H1 (cell line): ENCODE data around the gene KCNQ1. TPM values are rescaled to one million over a fixed set of nuclear protein-coding genes. Genes with fewer than 3 reads are reported as not detected.

Experiments used
- CTCF ChIA-PET: fragments of 300-600 bp; sonication (Branson Sonifier 250); formaldehyde crosslinking; loops from one replicate; lab custom pipeline; 2021; ENCODE audit not compliant: partially characterized antibody; lab: Charles Lee
- POLR2A ChIA-PET: fragments of 300-600 bp; sonication (Branson Sonifier 250); formaldehyde crosslinking; loops from one replicate; lab custom pipeline; 2021; ENCODE audit warnings: inconsistent platforms; ENCODE audit not compliant: partially characterized antibody; lab: Charles Lee
- DNase-seq, 2 experiments: peaks; one replicate each; pipeline versions ENCODE4 v3.0.0 to v3.0.0-alpha.2; 2010 to 2022; ENCODE audit warnings: low spot score in 2 of 2, low read depth in 1 of 2, mixed read lengths in 1 of 2
- FAIRE-seq: peaks from 2 replicates; lab custom pipeline; 2011; peaks lifted over from hg19 to GRCh38; lab: Jason Lieb, UNC
- H2AFZ ChIP-seq: 2 replicates; pipeline ENCODE4 v1.8.1; 2012; ENCODE audit warnings: low read length, inconsistent platforms
- H2AK5ac ChIP-seq: 2 replicates; pipeline ENCODE4 v1.6.1; 2013; ENCODE audit warnings: low read depth, low read length
- H2BK120ac ChIP-seq: replicated peaks from 2 replicates; pipeline ENCODE3; 2013; ENCODE audit warnings: low read depth, low read length, inconsistent platforms
- H2BK12ac ChIP-seq: 2 replicates; pipeline ENCODE4 v1.6.1; 2013; ENCODE audit warnings: low read depth, low read length
- H2BK15ac ChIP-seq: 2 replicates; pipeline ENCODE4 v1.6.1; 2013; ENCODE audit warnings: low read length
- H2BK20ac ChIP-seq: 2 replicates; pipeline ENCODE4 v1.6.1; 2013; ENCODE audit warnings: low read length
- H2BK5ac ChIP-seq: 2 replicates; pipeline ENCODE4 v1.6.1; 2013; ENCODE audit warnings: low read depth, low read length
- H3K14ac ChIP-seq: 2 replicates; pipeline ENCODE4 v1.6.1; 2013; ENCODE audit warnings: inconsistent platforms; ENCODE audit not compliant: insufficient read length
- H3K18ac ChIP-seq: 2 replicates; pipeline ENCODE4 v1.6.1; 2013; ENCODE audit warnings: low read length; ENCODE audit errors: extremely low read depth
- H3K23ac ChIP-seq: 2 replicates; pipeline ENCODE4 v1.6.1; 2013; ENCODE audit warnings: inconsistent platforms; ENCODE audit not compliant: insufficient read length
- H3K23me2 ChIP-seq: 2 replicates; pipeline ENCODE4 v1.6.1; 2013; ENCODE audit warnings: low read depth, low read length
- H3K27ac ChIP-seq: 2 replicates; pipeline ENCODE4 v1.6.1; 2011; ENCODE audit warnings: low read depth, low read length, inconsistent platforms
- H3K27me3 ChIP-seq, 4 experiments: replicated peaks in 1 of 4; 1 replicate in 1 of 4; 2 replicates in 3 of 4; pipeline versions ENCODE4 v1.6.1 to v1.8.1; 2011 to 2013; ENCODE audit warnings: low read length in 3 of 4, mild to moderate bottlenecking in 3 of 4, inconsistent platforms in 2 of 4, mixed read lengths in 2 of 4, moderate library complexity in 1 of 4; ENCODE audit not compliant: control insufficient read depth in 3 of 4, insufficient read depth in 3 of 4; ENCODE audit errors: extremely low read depth in 1 of 4
- H3K36me3 ChIP-seq, 4 experiments: 2 replicates each; pipeline versions ENCODE4 v1.6.1 to v1.8.1; 2011 to 2013; ENCODE audit warnings: mild to moderate bottlenecking in 4 of 4, low read length in 3 of 4, moderate library complexity in 2 of 4, control low read depth in 1 of 4, inconsistent platforms in 1 of 4; ENCODE audit not compliant: insufficient read depth in 4 of 4, control insufficient read depth in 2 of 4
- H3K4ac ChIP-seq: replicated peaks from 2 replicates; pipeline ENCODE3; 2013; ENCODE audit warnings: low read length, low read depth, mixed read lengths, inconsistent platforms; ENCODE audit not compliant: insufficient read length
- H3K4me1 ChIP-seq, 4 experiments: replicated peaks in 1 of 4; 1 replicate in 1 of 4; 2 replicates in 3 of 4; pipeline versions ENCODE4 v1.6.1 to v1.8.1; 2011 to 2013; ENCODE audit warnings: low read length in 3 of 4, inconsistent platforms in 2 of 4, mixed read lengths in 1 of 4; ENCODE audit not compliant: insufficient read depth in 4 of 4, control insufficient read depth in 3 of 4
- H3K4me2 ChIP-seq, 2 experiments: 2 replicates each; pipeline versions ENCODE4 v1.6.1 to v1.8.1; 2011 to 2013; ENCODE audit warnings: low read depth in 2 of 2, low read length in 2 of 2, control low read depth in 1 of 2, inconsistent platforms in 1 of 2, mild to moderate bottlenecking in 1 of 2; ENCODE audit not compliant: insufficient read depth in 1 of 2
- H3K4me3 ChIP-seq, 4 experiments: fragments of 200-600, 300-600 bp in 1 of 4; sonication (generic), shearing (Covaris generic), sonication (Bioruptor Twin) in 1 of 4; 2 replicates each; pipeline versions ENCODE4 v1.5.1 to v1.8.1; 2011 to 2016; ENCODE audit warnings: low read length in 4 of 4, low read depth in 3 of 4, control low read depth in 2 of 4, inconsistent platforms in 2 of 4, mild to moderate bottlenecking in 2 of 4, mixed read lengths in 1 of 4, moderate library complexity in 1 of 4; ENCODE audit not compliant: insufficient read depth in 2 of 4; ENCODE audit errors: extremely low read depth in 1 of 4
- H3K56ac ChIP-seq: replicated peaks from 2 replicates; pipeline ENCODE3; 2013; ENCODE audit warnings: low read depth, mild to moderate bottlenecking, mixed read lengths, low read length, inconsistent platforms; ENCODE audit not compliant: insufficient read length
- H3K79me1 ChIP-seq: 2 replicates; pipeline ENCODE4 v1.6.1; 2013; ENCODE audit warnings: low read depth, low read length, control low read depth
- H3K79me2 ChIP-seq, 2 experiments: 2 replicates each; pipeline versions ENCODE4 v1.6.1 to v1.8.1; 2012 to 2013; ENCODE audit warnings: low read length in 2 of 2, mild to moderate bottlenecking in 2 of 2, inconsistent platforms in 1 of 2; ENCODE audit not compliant: insufficient read depth in 2 of 2, control insufficient read depth in 1 of 2
- H3K9ac ChIP-seq, 4 experiments: replicated peaks in 1 of 4; 1 replicate in 1 of 4; 2 replicates in 3 of 4; pipeline versions ENCODE4 v1.6.1 to v1.8.1; 2011 to 2013; ENCODE audit warnings: low read depth in 3 of 4, low read length in 3 of 4, control low read depth in 2 of 4, mild to moderate bottlenecking in 2 of 4, moderate library complexity in 2 of 4, inconsistent platforms in 1 of 4; ENCODE audit errors: extremely low read depth in 1 of 4
- H3K9me3 ChIP-seq, 2 experiments: 2 replicates each; pipeline versions ENCODE4 v1.6.1 to v1.8.1; 2012 to 2013; ENCODE audit warnings: mild to moderate bottlenecking in 2 of 2, moderate library complexity in 2 of 2, control low read depth in 1 of 2, inconsistent platforms in 1 of 2, low read depth in 1 of 2, low read length in 1 of 2, mixed read lengths in 1 of 2; ENCODE audit not compliant: insufficient read depth in 2 of 2
- H4K20me1 ChIP-seq, 2 experiments: replicated peaks in 1 of 2; 2 replicates each; pipeline versions ENCODE3 to v1.8.1; 2011 to 2013; ENCODE audit warnings: inconsistent platforms in 2 of 2, low read length in 2 of 2, mild to moderate bottlenecking in 1 of 2; ENCODE audit not compliant: insufficient read depth in 2 of 2, control insufficient read depth in 1 of 2
- H4K5ac ChIP-seq: 2 replicates; pipeline ENCODE4 v1.6.1; 2013; ENCODE audit warnings: low read length, low read depth, mixed read lengths, inconsistent platforms; ENCODE audit not compliant: insufficient read length
- H4K8ac ChIP-seq: 2 replicates; pipeline ENCODE4 v1.8.0; 2013; ENCODE audit warnings: mild to moderate bottlenecking, moderate library complexity, low read length, inconsistent platforms; ENCODE audit not compliant: insufficient read depth; ENCODE audit errors: extremely low read depth
- H4K91ac ChIP-seq: replicated peaks from 2 replicates; pipeline ENCODE3; 2013; ENCODE audit warnings: low read length, mixed read lengths, inconsistent platforms; ENCODE audit not compliant: insufficient read length
- JUN ChIP-seq: IDR thresholded peaks from 2 replicates; pipeline ENCODE4 v1.6.1; 2011; ENCODE audit warnings: low read depth, mild to moderate bottlenecking, improper control_type of control experiment, low read length
- KDM1A ChIP-seq: fragments of 200-600, 300-600 bp; sonication (generic); IDR thresholded peaks from 2 replicates; pipeline ENCODE4 v1.7.1; 2016; ENCODE audit warnings: mild to moderate bottlenecking, low read length, borderline replicate concordance
- SIX5 ChIP-seq: IDR thresholded peaks from 2 replicates; pipeline ENCODE4 v1.6.1; 2011; ENCODE audit warnings: mild to moderate bottlenecking, low read depth, low read length
- TCF12 ChIP-seq: IDR thresholded peaks from 2 replicates; pipeline ENCODE4 v1.6.1; 2011; ENCODE audit warnings: low read depth, mild to moderate bottlenecking, low read length
- WGBS, 2 experiments: shearing (Covaris generic) in 1 of 2; methylation state at CpG; one replicate each; pipeline versions ENCODE4 v1.1.6 to v1.1.7; 2013 to 2015; ENCODE audit warnings: low lambda C conversion rate in 2 of 2, mixed read lengths in 2 of 2, inconsistent platforms in 1 of 2, low coverage in 1 of 2, missing lambda C conversion rate in 1 of 2; ENCODE audit not compliant: insufficient replicate concordance in 2 of 2, insufficient coverage in 1 of 2, insufficient read length in 1 of 2; ENCODE audit errors: extremely low coverage in 1 of 2, missing lambda C conversion rate in 1 of 2; 5-methylcytosine and 5-hydroxymethylcytosine counted together
- polyA plus RNA-seq, 7 experiments: library from polyadenylated mRNA; depleted of rRNA in 3 of 7; stranded (reverse) in 5 of 7; unstranded in 2 of 7; fragments of >200 nt in 5 of 7; fragments of 200-250 nt in 2 of 7; gene quantifications; 1 replicate in 5 of 7; 2 replicates in 1 of 7; 4 replicates in 1 of 7; pipeline versions ENCODE4 v1.2.1 to v1.2.3, GENCODE V29; 2011 to 2013; ENCODE audit warnings: missing spikeins in 2 of 7, mixed read lengths in 2 of 7
- total RNA-seq: library from RNA; stranded (reverse); fragmentation: NEBNext Ultra II Directional; extraction: Animal tissue kit (Norgen Biotek cat#: 25700); gene quantifications from 2 replicates; pipeline ENCODE4 v1.2.1, GENCODE V29; 2021

KCNQ1 gene
- total and polyA plus RNA-seq, 2 of the 8 experiments (the other 6 are each of a cell fraction or from before 2014, with no cell fraction given), result 1.9 to 2.0 TPM

DNA sequence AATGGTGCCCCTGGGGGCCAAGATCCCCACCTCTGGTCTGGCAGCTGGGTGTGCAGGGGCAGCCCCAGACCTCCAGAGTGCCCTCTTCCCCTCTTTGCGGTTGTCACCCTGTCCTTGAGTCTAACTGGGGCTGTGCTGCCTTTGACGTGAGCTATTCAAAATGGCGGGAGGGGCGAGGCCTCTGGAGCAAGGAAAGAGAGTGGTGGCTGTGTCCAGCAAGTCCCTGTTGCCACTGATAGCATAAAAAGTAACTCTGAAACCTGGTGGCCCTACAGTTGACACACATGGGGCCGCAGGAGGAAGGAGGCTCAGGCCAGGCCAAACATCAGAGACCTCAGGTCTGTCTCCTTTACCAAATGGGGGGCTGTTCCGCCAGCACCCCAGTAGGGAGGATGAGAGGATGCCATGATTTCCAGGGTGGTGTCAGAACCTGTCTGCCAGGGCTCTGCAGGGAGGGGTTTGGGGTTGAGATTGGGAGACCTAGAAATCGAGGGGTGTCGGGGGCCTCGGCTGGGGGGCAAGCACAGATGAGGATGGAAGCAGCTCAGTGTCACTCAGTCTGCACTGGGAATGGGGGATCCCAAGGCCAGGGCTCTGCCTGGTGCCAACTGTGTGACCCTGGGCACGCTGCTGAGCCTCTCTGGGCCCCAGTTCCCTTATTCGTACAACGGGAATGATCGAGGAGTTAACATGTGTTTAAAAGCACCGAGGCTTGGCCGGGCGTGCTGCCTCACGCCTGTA is 304.2 kb downstream of the KCNQ1 start:
- Histone ChIP-seq H3K56ac (no peak overlapping the region), H3K23me2 (no peaks in the 10 kb centered on the region; the same call in 1 of the 2 replicates), H3K79me1 (no peaks in the 10 kb centered on the region), H3K27me3 (peaks cover 0 to 44% (median 31%) of the 10 kb centered on the region in 4 experiments; a peak in 6 of 7 replicates), H2BK12ac (no peak overlapping the region), H4K91ac (no peak overlapping the region), H2BK5ac (no peak overlapping the region), H2BK15ac (no peak overlapping the region), H2AFZ (no peak overlapping the region), H3K4me2 (no peak overlapping the region), H3K4me1 (no peaks in the 10 kb centered on the region), H2BK120ac (no peak overlapping the region), H2AK5ac (no peak overlapping the region), H2BK20ac (no peak overlapping the region), H3K27ac (no peak overlapping the region), H4K8ac (no peak overlapping the region; the same call in 1 of the 2 replicates), H3K9me3 (no peaks in the 10 kb centered on the region; a peak in 1 of 4 replicates), H4K5ac (no peak overlapping the region), H3K23ac (no peak overlapping the region), H3K4ac (no peak overlapping the region), H3K4me3 (no peak overlapping the region), H4K20me1 (no peaks in the 10 kb centered on the region), H3K79me2 (no peaks in the 10 kb centered on the region), H3K18ac (no peak overlapping the region; the same call in 1 of the 2 replicates), H3K36me3 (no peaks in the 10 kb centered on the region), H3K14ac (no peak overlapping the region), H3K9ac (no peak overlapping the region)
- DNase-seq, result no peak
- WGBS, 2 experiments, result 86% methylated on average over 14 of the region's 17 CpGs; no CpG with 5 or more reads in 1 of the 2 experiments
- no peak for TF ChIP-seq SIX5
- TF ChIP-seq TCF12, result no peak
- no peak for TF ChIP-seq JUN
- no peak for TF ChIP-seq KDM1A
- no peak for FAIRE-seq
- POLR2A ChIA-PET, result interaction anchor here (1.3 kb wide), 1 partner anchor 216 kb away, joined by 3 read pairs; no protein-coding TSS in a partner anchor
- CTCF ChIA-PET, result interaction anchor here (0.6 to 2.1 kb wide), 4 partner anchors 138 to 1767 kb away, joined by 3 to 5 read pairs (median 4); no protein-coding TSS in a partner anchor
